Measurements from ENCODE around the gene FGF1.

FGF1 gene

DNA sequence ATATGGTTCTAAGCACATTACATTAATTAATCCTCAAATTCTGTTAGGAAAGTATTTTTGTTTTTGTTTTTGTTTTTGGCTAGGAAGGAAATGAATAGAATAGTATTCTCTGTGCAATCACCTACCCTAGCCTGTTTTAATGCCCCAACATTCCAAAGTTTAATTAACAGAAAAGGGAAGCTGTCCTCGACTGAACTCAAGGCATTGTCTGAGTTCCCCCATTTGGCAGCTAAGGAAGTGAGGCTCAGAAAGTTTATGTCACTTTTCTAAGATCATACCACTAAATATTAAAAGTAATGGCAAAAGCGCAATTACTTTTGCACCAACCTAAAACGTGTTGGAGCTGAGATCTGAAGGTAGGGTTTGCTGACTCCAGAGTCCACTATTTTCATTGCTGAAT, 59.8 kb downstream of the FGF1 start:
- DNase-seq (ENCODE audit: low read depth): no peak
- no peak overlapping the region for H3K4me3 ChIP-seq (ENCODE audit: low read depth, low read length)

GRCh38 chr5:142621227-142621626, 64.7 kb downstream of the FGF1 start:
- no peak overlapping the region for H3K4me3 ChIP-seq (ENCODE audit: low read depth, low read length)
- DNase-seq (ENCODE audit: low read depth): no peak

DNA sequence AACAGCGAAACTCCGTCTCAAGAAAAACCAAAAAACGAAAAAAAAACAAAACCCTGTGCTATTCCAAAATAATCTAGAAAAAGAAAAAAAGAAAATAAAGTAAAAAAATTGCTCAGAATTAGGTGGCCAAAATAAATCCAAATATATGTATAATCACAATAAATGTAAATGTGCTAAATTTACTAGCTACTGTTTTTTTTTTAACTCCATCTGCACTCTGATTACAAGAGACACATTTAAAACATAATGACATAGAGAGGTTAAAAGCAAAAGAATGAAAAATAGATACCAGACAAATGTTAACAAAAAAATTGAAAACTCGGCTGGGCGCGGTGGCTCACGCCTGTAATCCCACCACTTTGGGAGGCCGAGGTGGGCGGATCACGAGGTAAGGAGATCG, 66.1 kb downstream of the FGF1 start:
- H3K4me3 ChIP-seq (ENCODE audit: low read depth, low read length): no peak overlapping the region
- DNase-seq (ENCODE audit: low read depth): no peak

- no peak overlapping the region for H3K4me3 ChIP-seq (ENCODE audit: low read depth, low read length)
- peak; percentile 67 for DNase-seq (ENCODE audit: low read depth)
Measured at GRCh38 chr5:142618130-142618523, 67.8 kb downstream of the FGF1 start.

DNA sequence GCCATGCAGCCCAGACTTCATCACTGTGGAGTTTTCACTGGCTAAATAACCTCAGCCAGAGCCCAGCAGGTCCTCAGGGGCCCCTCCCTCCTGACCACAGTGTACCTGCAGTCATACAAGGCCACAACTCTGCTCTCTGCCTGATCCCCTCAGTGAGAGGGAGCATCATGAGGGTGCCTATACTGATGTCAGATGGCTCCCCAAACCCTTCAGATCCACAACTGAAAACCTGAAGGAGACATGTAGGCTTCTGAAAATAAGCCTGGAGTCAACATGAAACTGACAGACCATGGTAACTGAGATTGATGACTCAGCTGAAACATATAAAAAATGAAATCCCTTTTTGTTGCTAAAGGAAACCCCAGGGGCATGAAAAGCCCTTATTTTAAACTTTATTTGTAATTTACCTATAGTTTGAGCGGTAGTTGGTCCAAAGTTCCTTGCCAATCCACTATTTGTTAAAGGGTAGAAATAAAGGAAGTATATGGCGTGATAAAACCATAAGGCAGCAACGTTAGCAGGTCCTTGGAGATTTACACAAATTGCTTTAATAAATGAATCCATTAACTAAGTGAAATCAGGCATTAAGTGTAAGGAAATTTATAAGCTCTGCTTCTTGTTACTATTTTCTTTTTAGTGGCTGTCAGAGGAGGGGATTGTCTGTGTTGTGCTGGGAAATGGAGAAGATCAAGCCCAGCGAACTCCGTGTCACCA, 68.3 kb downstream of the FGF1 start:
- no peak for DNase-seq (ENCODE audit: low read depth)
- no peak overlapping the region for H3K4me3 ChIP-seq (ENCODE audit: low read depth, low read length)

GRCh38 chr5:142615948-142616347, 69.9 kb downstream of the FGF1 start:
- no peak for DNase-seq (ENCODE audit: low read depth)
- no peak overlapping the region for H3K4me3 ChIP-seq (ENCODE audit: low read depth, low read length)

- DNase-seq (ENCODE audit: low read depth): no peak
- H3K4me3 ChIP-seq (ENCODE audit: low read depth, low read length): no peak overlapping the region
Measured at GRCh38 chr5:142614054-142614453, 71.8 kb downstream of the FGF1 start.

GRCh38 chr5:142613271-142613671, 72.6 kb downstream of the FGF1 start:
- peak; percentile 87 for DNase-seq (ENCODE audit: low read depth)

GRCh38 chr5:142612494-142613270, 73.2 kb downstream of the FGF1 start:
- no peak for DNase-seq (ENCODE audit: low read depth)
- no peak overlapping the region for H3K4me3 ChIP-seq (ENCODE audit: low read depth, low read length)

More at GRCh38 chr5:142613271-142613671, 72.6 kb downstream of the FGF1 start:
- no peak overlapping the region for H3K4me3 ChIP-seq (ENCODE audit: low read depth, low read length)

DNA sequence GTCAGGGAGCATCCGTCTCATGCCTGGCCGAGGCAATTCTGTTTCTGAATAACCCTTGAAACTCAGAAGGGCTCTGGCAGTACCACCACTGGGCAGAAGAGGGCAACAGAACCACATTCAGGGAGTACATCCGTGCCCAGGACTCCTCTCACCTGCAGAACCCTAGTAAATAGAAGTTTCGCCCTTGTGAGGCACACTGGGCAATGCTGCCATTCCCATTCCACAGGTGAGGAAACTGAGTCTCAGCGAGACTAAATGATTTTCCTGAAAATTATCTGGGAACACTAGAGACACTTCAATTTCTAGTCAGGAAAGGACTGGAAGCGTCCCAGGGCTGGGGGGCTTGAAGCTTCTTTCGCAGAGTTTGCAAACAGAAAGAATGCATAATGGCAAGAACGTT, 74.7 kb downstream of the FGF1 start:
- no peak for DNase-seq (ENCODE audit: low read depth)
- H3K4me3 ChIP-seq (ENCODE audit: low read depth, low read length): no peak overlapping the region

- H3K4me3 ChIP-seq (ENCODE audit: low read depth, low read length): no peak overlapping the region
- DNase-seq (ENCODE audit: low read depth): no peak
Measured at GRCh38 chr5:142610176-142611001, 75.5 kb downstream of the FGF1 start.

GRCh38 chr5:142609142-142609541, 76.7 kb downstream of the FGF1 start:
- DNase-seq (ENCODE audit: low read depth): no peak
- H3K4me3 ChIP-seq (ENCODE audit: low read depth, low read length): no peak overlapping the region

- DNase-seq (ENCODE audit: low read depth): no peak
- no peak overlapping the region for H3K4me3 ChIP-seq (ENCODE audit: low read depth, low read length)
Measured at GRCh38 chr5:142608081-142608480, 77.8 kb downstream of the FGF1 start.

- no peak overlapping the region for H3K4me3 ChIP-seq (ENCODE audit: low read depth, low read length)
- no peak for DNase-seq (ENCODE audit: low read depth)
Measured at GRCh38 chr5:142605611-142606010, 80.3 kb downstream of the FGF1 start.

DNA sequence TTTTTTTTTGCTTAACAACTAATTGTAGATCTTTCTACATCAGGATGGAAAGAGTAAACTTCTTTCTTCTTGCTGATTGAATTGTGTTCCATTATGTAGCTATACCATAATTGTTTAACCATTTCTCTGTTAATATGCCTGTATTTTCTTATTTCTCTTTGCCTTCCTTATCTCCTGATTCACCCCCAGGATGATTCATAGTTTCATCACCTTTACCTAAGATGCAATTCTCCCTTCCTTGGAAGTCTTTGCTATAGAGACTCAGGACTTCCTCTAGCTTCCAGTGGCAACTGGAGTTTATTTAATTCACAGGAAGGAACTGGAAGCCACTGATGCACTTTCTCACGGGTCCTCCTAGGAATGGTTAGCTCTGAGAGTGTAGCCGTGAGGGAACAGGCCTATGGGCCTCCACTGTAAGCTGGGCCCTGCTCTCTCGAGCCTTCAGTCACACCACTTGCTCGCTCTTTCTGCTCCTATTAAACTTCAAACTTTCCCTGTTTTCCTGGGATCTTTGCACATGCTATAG, 83.1 kb downstream of the FGF1 start:
- H3K4me3 ChIP-seq (ENCODE audit: low read depth, low read length): no peak overlapping the region
- DNase-seq (ENCODE audit: low read depth): no peak

DNA sequence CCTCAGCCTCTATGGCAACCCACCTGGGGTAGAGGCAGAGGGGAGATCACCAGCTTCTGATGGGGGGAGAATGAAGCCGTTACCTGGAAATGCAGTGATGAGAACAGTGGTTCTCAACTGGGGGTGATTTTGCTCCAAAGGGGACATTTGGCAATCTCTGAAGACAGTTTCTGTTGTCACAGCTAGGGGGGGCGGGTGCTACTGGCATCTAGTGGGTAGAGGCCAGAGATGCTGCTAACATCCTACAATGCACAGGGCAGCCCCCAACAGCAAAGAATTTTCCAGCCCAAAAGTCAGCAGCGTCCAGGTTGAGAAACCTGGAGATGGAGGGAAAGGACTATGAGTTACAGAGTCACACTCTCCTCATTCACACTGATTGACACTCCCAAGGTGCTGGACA, 84.5 kb downstream of the FGF1 start:
- no peak overlapping the region for H3K4me3 ChIP-seq (ENCODE audit: low read depth, low read length)

GRCh38 chr5:142600611-142601358, 85.1 kb downstream of the FGF1 start:
- DNase-seq (ENCODE audit: low read depth): peak; percentile 36

More for the DNA sequence above, 84.5 kb downstream of the FGF1 start:
- DNase-seq (ENCODE audit: low read depth): no peak

GRCh38 chr5:142600092-142600491, 85.8 kb downstream of the FGF1 start:
- DNase-seq (ENCODE audit: low read depth): no peak
- H3K4me3 ChIP-seq (ENCODE audit: low read depth, low read length): no peak overlapping the region

More at GRCh38 chr5:142600611-142601358, 85.1 kb downstream of the FGF1 start:
- peak overlapping the region; percentile 17 for H3K4me3 ChIP-seq (ENCODE audit: low read depth, low read length)

DNA sequence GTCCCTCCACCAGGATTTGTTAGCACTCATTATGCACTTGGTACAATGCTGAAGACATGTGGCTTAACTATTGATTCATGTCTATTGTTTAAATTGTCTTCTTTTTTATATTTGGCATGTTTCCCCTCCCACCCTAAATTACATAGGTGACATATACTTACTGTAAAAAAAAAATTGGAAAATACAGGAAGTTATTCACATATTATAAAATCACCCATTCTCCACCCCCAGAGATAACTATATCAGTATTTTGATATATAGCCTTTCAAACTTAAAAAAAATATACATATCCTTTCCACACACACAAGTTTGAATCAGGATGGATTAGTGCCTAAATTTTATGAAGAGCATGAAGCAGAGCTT, 87.6 kb downstream of the FGF1 start:
- no peak for DNase-seq (ENCODE audit: low read depth)

More for the DNA sequence above, 87.6 kb downstream of the FGF1 start:
- H3K4me3 ChIP-seq (ENCODE audit: low read depth, low read length): no peak overlapping the region
